HG03280 (cell line): ENCODE results near the gene SMCR8.
"Not testable (repeated sequence)": the region's sequence is repeated elsewhere in the genome, so short reads cannot be mapped to it uniquely, and the experiment has no call there.

Experiments used
- ATAC-seq: cut with Tn5 transposase; IDR thresholded peaks from one replicate; pipeline ENCODE4 v1.9.1; 2021; ENCODE audit warnings: mild to moderate bottlenecking, moderate library complexity; ENCODE audit not compliant: unreplicated experiment

The SMCR8 gene

GRCh38 chr17:18318117-18318516 lies 3.0 kb downstream of the SMCR8 start:
- no peak for ATAC-seq

DNA sequence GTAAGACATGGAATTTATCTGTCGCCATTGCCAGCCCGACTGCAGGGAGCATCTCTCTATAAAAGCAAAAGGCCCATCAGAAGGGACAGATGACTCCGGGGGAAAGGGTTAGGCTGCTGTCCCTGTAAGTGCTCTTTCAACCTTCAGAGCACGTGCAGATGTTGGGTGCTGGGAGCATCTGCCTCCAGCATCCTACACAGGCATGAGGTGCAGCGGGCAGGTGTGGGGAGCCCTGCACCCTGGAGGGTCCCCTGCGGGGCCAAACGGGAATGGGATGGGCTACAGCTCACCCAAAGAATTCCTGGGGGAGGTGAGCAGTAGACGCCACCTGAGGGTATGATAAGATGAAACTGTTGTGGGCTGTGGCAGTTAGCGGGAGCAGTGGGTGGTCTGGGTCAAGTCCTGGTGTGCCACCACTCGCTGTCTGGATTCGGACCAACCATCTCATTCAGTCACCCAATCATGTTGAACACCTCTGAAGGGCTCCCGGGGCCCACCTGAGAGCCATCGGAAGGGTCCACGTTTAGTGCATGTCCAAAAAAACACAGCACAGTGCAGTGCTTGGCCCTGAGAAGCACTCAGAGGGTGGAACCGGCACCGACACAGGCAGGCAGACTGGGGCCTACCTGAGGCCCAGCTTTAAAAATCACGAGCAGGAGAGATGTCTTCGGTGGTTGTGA lies 3.8 kb downstream of the SMCR8 start:
- no peak for ATAC-seq

DNA sequence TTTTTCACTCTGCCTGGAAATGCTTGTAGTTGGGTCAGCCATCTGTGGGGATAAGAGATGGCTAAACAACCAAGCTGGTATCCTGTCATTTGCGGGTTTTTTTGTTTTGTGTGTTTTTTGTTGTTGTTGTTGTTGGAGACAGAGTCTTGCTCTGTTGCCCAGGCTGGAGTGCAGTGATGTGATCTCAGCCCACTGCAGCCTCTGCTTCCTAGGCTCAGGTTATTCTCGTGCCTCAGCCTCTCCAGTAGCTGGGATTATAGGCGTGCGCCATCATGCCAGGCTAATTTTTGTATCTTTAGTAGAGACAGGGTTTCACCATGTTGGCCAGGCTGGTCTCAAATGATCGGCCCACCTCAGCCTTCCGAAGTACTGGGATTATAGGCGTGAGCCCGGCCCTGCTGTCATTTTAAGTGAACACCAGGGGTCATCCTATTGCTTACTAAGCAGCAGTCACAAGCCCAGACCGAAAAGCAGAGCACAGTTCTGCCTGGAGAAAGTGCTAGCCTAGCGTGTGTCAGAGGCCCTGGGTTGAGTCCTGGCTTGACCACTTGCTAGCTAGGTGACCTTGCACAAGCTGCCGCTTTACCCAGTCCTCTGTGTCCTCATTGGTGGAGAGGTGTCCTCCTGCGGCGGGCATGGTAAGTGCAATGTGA lies 4.6 kb downstream of the SMCR8 start:
- ATAC-seq = no peak

GRCh38 chr17:18320301-18320700 lies 5.2 kb downstream of the SMCR8 start:
- no peak for ATAC-seq

- no peak for ATAC-seq
These were observed 6.2 kb downstream of the SMCR8 start for GRCh38 chr17:18321309-18321708.

- ATAC-seq = no peak
These were observed 7.4 kb downstream of the SMCR8 start for GRCh38 chr17:18322522-18322921.

GRCh38 chr17:18323007-18323406 lies 7.9 kb downstream of the SMCR8 start:
- no peak for ATAC-seq

DNA sequence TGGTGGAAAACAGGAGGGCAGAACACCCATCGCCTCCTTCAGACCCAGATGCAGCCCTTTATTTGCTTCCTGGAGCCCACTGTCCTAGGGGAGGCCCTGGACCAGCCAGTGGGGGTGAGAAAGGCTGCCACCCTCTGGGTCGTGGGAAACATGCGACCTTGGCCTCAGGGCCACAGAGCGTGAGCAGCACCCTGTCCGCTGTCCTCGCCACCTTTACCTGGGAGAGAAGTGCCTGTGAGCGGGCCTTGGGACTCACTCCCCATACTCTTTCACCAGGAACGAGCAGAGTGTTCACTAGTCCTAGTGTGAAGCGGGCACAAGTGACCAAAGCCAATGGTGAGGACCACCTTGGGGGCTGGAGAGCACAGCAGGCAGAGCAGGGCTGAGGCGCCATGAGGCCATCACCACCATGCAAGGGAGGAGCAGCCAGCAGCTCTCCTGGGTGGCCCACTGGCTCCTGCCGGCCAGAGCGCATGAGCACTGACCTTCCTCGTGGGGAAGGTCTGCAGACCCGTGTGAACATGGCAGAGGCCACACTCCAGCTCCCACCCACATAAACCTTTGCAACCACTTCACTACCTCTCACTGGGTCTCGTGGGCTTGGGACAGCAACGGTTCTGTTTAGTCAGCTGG lies 8.5 kb downstream of the SMCR8 start:
- ATAC-seq = no peak

DNA sequence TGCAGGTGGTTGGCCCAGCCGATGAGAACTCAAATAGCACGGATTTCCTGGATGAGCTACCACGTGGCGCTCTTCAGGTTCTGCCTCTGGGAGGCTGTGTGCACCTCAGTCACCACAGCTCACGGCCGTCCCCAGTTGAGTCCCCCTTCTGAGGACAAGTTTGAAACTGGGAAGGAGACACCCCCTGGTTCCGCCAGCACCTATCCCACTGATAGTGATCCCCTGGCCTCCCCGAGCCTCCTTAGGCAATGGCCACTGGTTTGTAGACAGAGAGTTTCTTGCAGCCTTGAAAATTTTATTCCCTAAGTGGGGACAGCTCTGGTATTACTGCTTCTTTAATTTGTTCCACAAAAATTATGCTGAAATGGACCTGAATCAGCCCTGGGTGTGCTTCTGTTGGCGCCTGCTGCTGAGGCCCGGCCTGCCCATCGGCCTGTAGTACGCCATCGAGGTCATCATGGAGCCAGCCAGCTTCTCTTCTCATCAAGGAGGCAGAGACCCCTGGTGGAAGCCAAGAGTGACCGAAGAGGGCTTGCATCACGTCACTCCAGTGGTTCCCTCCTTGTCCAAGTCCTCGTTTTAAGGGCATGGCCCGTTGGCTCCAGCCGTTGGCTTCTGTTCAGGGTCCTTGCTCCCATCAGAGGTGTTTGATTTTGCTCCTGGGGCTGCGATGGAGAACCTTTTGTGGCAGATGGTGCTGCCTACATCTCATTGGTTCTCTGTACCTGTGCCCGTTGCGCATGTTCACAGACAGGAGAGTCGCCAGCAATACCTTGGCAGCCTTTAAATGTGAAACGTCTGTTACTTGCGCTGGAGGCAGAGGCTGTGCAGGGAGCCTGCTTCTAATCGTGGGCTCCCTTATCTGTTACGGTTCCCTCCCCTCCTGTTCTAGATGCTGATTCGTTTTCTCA lies 9.3 kb downstream of the SMCR8 start:
- no peak for ATAC-seq

GRCh38 chr17:18326039-18326438 lies 10.9 kb downstream of the SMCR8 start:
- no peak for ATAC-seq

DNA sequence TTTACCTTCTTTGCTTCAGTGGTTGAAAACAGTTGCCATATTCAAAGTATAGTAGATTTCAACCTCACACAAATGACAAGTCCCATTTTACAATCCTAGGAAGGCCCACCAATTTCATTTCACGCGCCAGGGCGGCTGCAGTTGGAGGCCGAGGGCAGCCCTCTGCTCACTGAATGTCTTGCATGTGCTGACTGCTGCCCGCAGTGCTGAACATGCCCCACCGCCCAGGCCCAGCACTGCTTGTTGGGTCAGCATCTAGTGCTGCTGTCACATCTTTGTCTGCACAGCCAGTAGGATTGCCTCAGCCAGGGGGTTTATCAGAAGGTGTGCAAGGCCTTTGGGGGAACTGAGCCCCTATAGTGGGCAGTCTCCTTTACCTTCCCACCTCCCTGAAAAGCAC lies 11.5 kb downstream of the SMCR8 start:
- no peak for ATAC-seq

GRCh38 chr17:18327093-18327492 lies 12.0 kb downstream of the SMCR8 start:
- ATAC-seq = no peak

GRCh38 chr17:18327556-18327955 lies 12.5 kb downstream of the SMCR8 start:
- no peak for ATAC-seq

- no peak for ATAC-seq
These were observed 13.6 kb downstream of the SMCR8 start for GRCh38 chr17:18328643-18329204.

DNA sequence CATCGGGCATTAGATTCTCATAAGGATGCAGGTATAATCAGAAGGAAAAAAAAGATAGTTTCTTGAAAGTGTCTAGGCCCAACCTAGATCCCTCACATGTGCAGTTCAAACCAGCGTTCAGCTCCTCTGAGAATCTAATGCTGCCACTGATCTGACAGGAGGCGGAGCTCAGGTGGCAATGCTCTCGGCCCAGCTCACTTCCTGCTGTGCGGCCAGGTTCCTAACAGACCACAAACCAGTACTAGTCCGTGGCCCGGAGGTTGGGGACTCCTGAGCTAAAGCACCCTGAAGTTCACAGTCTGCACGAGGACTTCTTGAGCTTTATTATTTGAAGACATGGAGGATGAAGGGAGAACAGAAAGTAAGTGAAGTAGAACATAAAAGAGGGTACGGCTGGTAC lies 16.8 kb downstream of the SMCR8 start:
- no peak for ATAC-seq

- no peak for ATAC-seq
These were observed 17.9 kb downstream of the SMCR8 start for GRCh38 chr17:18332909-18333489.

DNA sequence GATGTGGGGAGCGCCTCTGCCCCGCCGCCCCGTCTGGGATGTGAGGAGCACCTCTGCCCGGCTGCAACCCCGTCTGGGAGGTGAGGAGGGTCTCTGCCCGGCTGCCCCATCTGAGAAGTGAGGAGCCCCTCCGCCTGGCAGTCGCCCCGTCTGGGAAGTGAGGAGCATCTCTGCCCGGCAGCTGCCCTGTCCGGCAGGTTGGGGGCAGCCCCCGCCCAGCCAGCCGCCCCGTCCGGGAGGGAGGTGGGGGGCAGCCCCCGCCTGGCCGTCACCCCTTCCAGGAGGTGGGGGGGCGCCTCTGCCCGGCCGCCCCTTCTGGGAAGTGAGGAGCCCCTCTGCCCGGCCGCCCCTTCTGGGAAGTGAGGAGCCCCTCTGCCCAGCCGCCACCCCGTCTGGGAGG lies 23.1 kb downstream of the SMCR8 start:
- not testable (repeated sequence) for ATAC-seq

- ATAC-seq = no peak
These were observed 24.8 kb downstream of the SMCR8 start for GRCh38 chr17:18339933-18340332.

DNA sequence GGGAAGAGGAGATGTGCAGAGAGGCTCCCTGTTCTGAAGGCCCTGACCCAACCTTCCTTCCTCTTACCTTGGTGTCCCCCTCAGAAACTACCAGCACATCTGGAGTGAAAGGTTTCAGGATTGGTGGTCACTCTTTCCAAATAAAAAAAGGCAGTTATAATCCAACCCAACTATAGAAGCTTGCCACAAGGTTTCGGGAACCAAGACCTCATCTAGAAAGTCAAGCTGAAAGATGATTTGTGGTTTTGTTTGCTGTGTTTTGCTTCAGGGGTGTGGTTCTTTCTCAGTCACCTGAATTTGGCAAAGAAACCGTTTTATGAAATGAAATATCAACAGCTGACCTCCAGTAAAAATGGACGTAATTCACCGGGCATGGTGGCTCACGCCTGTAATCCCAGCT lies 28.9 kb downstream of the SMCR8 start:
- ATAC-seq = no peak

GRCh38 chr17:18353541-18353940 lies 38.4 kb downstream of the SMCR8 start:
- ATAC-seq = no peak

GRCh38 chr17:18356624-18357023 lies 41.5 kb downstream of the SMCR8 start:
- ATAC-seq = no peak
